Right lobe of liver (tissue), 4 donors: ENCODE data around the gene ALLC.

Experiments used
- CTCF ChIP-seq, 4 donors: fragments of 200-600 bp in 3 of 4; fragments of 450-650 bp in 1 of 4; IDR thresholded peaks; one replicate each; pipeline versions ENCODE4 v1.5.1 to v1.8.0; 2016 to 2022; ENCODE audit warnings: antibody characterized with exemption in 4 of 4, mild to moderate bottlenecking in 2 of 4
- POLR2A ChIP-seq: fragments of 450-650 bp; IDR thresholded peaks from one replicate; pipeline ENCODE4 v1.6.1; 2017; ENCODE audit warnings: antibody characterized with exemption, mild to moderate bottlenecking
- donor health status: DM: no; HTN: no; CAD: no.
- donor health status: DM: no; HTN: no; CAD: no.
- donor health status: DM: no; HTN: yes; CAD: no.

GRCh38 chr2:3689998-3690748 is 32.2 kb downstream of the ALLC start:
- TF ChIP-seq CTCF (IDR thresholded peaks at IDR 0.05), result no peak
- no peak for TF ChIP-seq POLR2A
